ENCODE results near the gene TAS2R7.
"Not testable (repeated sequence)": the region's sequence is repeated elsewhere in the genome, so short reads cannot be mapped to it uniquely, and the experiment has no call there.

TAS2R7 gene, protein sequence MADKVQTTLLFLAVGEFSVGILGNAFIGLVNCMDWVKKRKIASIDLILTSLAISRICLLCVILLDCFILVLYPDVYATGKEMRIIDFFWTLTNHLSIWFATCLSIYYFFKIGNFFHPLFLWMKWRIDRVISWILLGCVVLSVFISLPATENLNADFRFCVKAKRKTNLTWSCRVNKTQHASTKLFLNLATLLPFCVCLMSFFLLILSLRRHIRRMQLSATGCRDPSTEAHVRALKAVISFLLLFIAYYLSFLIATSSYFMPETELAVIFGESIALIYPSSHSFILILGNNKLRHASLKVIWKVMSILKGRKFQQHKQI

GRCh38 chr12:10802587-10802986 is at the start of gene TAS2R7:
TSS of gene TAS2R7 (minus strand) at chr12:10802627. CDS start at chr12:10802570, 57 bp downstream.
- DNase-seq (ENCODE audit: low read depth): no peak

DNA sequence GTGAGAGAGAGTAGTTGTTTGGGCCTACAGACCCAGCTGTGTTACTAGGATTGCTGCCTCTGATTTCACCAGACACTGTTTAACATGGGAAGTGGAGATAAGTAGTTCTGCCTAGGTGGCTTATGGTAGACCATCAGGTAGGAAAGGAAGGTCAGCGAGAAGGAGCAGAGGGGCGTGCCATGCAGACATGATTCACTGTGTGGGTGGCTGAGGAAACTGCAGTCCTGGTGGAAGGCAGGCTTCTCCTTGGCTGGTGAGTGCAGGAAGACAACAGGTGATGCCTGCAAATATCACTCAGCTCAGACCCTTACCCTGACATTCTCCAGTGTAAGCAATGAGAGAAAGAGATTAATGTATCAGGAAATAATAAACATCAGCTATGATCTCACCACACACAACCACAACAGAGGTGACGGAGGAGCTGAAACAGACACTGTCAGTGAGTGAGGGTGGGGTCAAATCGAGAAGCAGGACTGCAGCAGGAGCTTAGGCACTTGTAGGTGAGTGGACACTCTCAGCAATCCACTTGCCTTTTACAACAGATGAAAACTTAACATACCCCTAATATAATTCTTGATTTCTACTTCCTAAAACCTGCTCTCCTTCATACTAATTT is 48.9 kb upstream of the TAS2R7 start:
- no peak for DNase-seq (ENCODE audit: low read depth)

DNA sequence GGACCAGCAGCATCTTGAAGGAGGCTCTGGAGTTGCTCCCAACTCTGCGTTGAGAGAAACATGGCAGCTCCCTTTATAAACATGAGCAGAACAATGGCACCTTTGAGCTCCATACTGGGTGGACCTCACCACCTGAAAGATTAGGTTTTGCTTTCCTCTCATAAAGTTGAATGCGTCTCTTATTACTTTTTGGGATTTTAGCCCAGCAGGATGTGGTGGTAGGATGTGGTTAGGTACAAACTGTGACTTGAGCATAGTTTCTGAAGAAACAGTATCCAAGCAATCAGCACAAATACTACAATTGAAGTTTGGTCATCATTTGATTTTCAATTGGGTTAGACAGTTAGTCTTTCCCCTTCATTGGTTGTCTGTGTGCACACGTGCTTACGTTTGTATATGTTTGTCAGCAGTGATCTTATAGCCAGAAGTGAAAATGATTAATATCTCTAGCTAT is 47.0 kb upstream of the TAS2R7 start, which contains the start of gene PRR4:
Gene PRR4 (minus strand): TSS at position 51 of the 454 bp plus-strand sequence. CDS start 38 bp downstream, at position 13.
- DNase-seq (ENCODE audit: low read depth): no peak

- no peak for DNase-seq (ENCODE audit: low read depth)
Measured at GRCh38 chr12:10847744-10848143, 45.3 kb upstream of the TAS2R7 start.

GRCh38 chr12:10842862-10843261 is 40.4 kb upstream of the TAS2R7 start:
- DNase-seq (ENCODE audit: low read depth): no peak

DNA sequence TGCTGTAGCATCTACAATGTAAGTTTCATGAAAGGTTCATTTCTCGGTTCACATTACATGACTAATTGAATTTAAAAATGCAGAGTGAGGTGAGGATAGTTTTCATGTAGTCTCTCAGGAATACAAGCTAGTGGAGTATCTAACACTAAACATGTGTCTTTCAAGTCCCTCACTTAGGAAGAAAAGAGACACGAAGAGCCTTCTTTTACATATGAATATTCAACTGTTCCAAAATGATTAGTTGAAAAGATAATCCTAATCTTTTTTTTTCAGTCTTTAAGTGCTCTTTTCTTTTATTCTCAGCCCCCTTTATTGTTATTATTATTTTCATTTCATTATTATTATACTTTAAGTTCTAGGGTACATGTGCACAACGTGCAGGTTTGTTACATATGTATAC is 36.0 kb upstream of the TAS2R7 start:
- no peak for DNase-seq (ENCODE audit: low read depth)

- no peak for DNase-seq (ENCODE audit: low read depth)
Measured at GRCh38 chr12:10829994-10830393, 27.6 kb upstream of the TAS2R7 start.

DNA sequence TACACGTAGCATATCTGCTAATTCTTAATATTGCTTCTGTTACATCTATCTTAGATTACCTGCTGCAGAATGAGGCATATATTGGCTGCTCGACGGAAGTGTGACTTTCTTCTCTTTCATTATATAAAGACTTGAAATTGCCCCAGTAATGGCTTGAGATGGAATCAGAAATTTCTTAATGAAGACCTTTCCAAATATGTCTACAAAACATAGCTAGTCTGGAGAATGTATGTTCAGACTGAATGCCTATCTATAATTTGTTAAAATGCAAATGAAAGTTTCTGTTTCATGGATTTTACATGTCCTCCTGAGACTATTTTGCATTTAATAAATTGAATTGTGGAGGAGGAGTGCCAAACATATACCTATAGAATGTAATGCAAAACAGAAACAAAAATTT is 23.8 kb upstream of the TAS2R7 start, which contains the start of gene TAS2R10:
Gene TAS2R10 (minus strand): TSS at position 101 of the 400 bp plus-strand sequence. CDS start 89 bp downstream, at position 12.
- no peak for DNase-seq (ENCODE audit: low read depth)

- DNase-seq (ENCODE audit: low read depth): no peak
Measured at GRCh38 chr12:10824957-10825356, 22.5 kb upstream of the TAS2R7 start.

GRCh38 chr12:10811883-10812536 is 9.6 kb upstream of the TAS2R7 start:
- DNase-seq (ENCODE audit: low read depth): no peak

DNA sequence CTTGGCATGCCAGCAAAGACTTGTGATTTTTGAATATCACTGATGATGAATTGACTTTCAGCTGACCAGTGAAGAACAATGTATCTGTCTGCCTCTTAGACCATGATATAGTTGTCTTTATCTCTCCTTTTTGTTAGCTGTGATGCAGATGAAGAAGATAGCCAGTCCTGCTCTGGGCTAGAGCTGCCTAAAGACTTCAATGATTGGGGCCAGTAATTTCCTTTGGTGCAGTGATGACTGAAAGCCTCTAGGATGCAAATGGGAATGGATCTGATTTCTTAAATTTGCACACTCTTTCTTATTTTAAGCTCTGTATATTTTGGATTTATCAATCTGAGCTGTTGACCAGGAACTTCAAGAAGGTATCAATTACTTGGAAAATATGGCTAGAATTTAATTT is 7.6 kb upstream of the TAS2R7 start, which contains the start of gene TAS2R9:
Gene TAS2R9 (minus strand): TSS at position 101 of the 400 bp plus-strand sequence. CDS start 93 bp downstream, at position 8.
- no peak for DNase-seq (ENCODE audit: low read depth)

GRCh38 chr12:10807186-10807585 is 4.8 kb upstream of the TAS2R7 start, which contains the start of gene TAS2R8:
TSS of gene TAS2R8 (minus strand) at chr12:10807286. CDS start at chr12:10806980, 306 bp downstream.
- DNase-seq (ENCODE audit: low read depth): no peak

- no peak for DNase-seq (ENCODE audit: low read depth)
Measured at GRCh38 chr12:10801741-10802140, 686 bp downstream of the TAS2R7 start.

- DNase-seq (ENCODE audit: low read depth): no peak
Measured at GRCh38 chr12:10794222-10794621, 8.2 kb downstream of the TAS2R7 start.

DNA sequence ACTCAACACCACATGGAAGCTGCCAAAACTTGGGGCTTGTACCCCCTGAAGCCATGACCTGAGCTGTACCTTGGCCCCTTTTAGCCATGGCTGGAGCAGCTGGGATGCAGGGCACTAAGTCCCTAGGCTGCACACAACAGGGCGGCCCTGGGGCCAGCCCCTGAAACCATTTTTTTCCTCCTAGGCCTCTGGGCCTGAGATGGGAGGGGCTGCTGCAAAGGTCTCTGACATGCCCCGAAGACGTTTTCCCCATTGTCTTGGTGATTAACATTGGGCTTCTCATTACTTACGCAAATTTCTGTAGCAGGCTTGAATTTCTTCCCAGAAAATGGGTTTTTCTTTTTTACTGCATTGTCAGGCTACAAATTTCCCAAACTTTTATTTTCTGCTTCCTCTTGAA is 10.7 kb downstream of the TAS2R7 start:
- DNase-seq (ENCODE audit: low read depth): not testable (repeated sequence)

- no peak for DNase-seq (ENCODE audit: low read depth)
Measured at GRCh38 chr12:10783252-10783651, 19.2 kb downstream of the TAS2R7 start.

DNA sequence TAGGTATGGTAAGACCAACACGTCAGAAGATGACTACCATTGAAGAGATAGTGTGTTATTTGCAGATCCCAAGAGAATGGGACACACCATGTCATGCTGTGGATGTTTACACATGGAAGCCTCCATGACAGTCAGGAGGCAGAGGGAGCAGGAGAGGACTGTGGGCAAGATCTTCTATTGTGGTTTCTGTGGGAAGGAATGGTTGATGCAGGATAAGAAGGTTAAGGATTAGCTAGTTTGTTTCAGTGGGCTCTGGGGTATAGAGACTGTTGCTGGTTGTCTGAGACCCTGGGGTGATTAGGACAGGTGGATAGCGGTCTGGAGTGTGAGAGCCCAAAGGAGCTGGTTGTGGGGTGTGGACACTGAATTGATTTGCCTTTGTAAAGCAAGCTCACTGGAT is 23.3 kb downstream of the TAS2R7 start:
- no peak for DNase-seq (ENCODE audit: low read depth)

- DNase-seq (ENCODE audit: low read depth): no peak
Measured at GRCh38 chr12:10771132-10771733, 31.2 kb downstream of the TAS2R7 start.

DNA sequence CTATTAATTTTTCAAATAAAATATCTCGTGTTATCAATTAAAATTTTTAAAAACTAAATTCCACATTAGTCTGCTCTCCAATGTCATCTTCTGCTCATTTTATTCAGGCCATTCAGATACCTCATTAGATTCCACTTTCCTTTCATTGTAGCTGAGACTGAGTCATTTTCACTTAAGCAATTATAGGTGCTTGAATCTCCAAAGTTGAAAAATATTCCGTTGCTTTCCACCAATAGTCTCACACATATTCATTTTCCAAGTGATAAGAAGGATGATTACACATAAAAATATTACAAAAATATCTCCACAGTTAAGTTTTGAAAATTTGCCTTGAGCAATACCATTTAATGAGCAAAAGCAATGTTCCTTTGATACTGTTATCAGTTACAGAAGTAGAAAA is 42.8 kb downstream of the TAS2R7 start:
- DNase-seq (ENCODE audit: low read depth): no peak

GRCh38 chr12:10756194-10756593 is 46.2 kb downstream of the TAS2R7 start:
- DNase-seq (ENCODE audit: low read depth): no peak

DNA sequence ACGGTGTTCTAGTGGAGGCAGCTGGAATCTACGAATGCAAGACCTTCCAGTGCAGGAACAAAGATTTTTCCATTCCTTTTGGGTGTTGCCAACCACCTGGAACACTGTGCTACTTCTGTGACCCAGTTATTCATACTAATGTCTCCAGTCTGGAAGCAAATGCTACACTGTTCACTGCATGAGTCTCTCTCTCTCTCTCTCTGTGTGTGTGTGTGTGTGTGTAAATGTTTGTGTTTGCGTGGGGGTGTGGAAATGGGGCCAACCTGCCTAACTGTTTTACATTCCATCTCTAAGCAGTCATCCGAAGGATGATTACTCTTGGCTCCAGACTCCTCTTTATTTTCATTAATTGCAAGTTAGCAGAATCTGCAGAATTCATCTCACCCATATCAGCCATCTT is 49.4 kb downstream of the TAS2R7 start:
- DNase-seq (ENCODE audit: low read depth): no peak

Data from stimulated activated CD8-positive, alpha-beta memory T cell treated with anti-CD3 and anti-CD28 coated beads, Interleukin-15, amount 100 ng/mL, for 1 hour (primary cell).